GOT3 (cell line): ENCODE data around the gene SKI.

Experiments used
- DNase-seq: peaks from one replicate; lab custom pipeline; 2025; ENCODE audit warnings: mixed read lengths; lab: John Stamatoyannopoulos, UW

SKI gene

GRCh38 chr1:2209400-2210083 is 18.6 kb upstream of the SKI start:
- DNase-seq = no peak

DNA sequence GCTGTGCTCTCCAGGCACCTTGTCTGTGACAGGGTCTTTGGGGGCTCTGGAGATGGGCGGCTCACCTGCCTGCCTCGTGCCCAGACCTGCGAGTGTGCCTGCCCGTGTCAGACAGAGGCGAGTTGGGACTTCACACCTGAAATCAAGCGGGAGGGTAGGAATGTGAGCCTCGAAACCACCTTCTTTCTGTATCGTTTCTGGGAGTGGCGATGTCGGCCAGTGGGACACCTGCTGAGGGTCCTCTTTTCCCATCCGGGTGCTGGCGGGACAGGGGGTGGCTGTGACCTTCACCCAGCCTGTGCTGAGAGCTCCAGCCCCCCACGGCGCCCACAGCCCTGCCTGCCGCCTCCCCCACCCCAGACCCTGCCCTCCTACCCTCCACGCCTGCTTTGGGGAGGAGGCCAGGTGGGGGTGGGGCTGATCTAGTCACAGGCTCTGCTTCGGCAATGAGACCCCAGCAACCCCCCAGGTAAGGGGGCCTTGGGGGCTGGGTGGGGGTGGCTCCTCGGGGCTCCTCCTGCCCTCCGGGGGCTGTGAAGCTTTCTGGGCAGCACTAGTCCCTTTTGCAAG is 17.9 kb upstream of the SKI start:
- DNase-seq = no peak

- DNase-seq = no peak
These were observed 17.3 kb upstream of the SKI start for GRCh38 chr1:2210786-2211185.

GRCh38 chr1:2212274-2212531 is 15.9 kb upstream of the SKI start:
- no peak for DNase-seq

DNA sequence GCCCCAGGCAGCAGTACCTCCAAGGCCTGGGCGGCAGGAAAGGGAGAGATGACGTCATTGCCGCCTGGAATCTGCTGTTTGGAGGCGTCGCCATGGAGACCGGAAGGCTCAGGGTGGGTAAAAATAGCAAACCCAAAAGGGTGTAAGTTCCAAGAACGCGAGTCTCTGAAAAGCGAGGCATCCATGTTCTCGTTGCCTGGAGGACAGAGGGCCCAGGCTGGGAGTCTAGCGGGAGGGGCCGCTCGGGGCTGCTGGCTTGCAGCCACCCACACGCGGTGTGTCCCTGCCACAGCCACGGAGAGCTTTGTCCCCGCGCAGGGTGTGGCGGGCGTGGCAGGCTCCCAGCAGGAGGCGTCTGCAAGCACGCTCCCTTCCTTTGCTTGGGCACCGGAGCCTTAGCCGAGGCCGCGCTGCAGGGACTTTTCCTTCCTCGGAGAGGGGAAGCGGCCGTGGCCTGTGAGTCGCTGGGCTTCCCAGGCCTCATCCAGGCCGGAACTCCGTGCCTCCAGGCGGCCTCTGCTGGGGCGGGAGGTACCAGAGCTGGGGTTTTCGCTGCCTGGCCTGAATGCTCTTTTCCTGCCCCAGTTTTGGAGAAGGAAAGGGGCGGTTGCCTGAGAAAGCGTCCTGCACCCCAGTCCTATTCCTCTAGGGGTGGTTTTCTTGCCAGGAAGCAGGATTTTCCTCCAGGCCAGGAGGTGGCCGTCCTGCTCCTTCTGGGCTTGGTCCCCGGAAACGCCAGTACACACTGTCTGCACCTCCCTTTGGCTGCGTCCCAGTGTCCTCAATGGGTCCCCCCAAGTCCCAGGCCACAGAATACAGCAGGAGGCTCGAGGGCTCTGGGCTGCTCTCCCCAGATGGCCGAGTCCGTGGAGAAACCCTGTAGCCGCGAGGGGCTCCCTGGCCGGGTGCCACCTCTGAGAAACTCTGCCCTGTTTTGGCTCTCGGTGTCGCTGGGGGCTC is 15.3 kb upstream of the SKI start:
- peak; percentile 58 for DNase-seq

DNA sequence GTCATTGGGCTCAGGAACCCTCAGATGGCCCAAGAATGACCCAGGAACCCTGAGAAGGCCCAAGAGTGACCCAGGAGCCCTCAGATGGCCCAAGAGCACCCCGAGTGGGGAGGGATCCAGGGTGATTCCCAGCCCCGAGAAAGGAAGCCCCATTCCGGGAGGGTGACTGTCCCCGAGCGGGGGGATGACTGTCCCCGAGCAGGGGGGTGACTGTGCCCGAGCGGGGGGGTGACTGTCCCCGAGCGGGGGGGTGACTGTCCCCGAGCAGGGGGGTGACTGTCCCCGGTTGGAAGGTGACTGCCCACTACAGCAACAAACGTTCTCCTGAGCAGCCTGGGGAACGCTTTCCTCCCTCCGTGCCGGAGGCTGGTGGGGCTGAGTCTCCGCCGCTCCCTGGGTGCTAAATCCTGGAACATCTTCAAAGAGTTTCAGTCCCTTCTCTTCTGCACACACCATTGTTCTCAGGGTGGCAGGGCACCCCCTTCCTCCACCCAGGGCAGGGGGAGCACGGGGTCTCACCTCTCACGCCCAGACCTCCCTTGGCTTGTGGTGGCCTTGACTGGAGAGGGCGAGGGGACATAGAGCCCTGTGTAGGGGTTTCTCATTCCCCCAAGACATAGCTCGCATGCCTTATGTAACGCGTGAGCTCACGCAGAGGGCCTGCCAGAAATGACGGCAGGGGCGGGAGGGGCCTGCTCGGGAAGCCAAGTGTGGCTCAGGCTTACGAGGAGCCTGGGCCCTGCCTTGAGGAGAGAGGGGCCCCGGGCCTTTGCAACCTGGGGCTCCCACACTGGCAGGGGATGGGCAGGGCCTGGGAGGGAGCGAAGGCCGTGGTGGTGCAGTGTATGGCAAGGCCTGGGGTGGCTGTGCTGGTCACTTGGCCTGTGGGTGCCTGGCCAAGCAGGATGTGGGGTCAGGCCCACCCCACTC is 14.3 kb upstream of the SKI start:
- DNase-seq = no peak

DNA sequence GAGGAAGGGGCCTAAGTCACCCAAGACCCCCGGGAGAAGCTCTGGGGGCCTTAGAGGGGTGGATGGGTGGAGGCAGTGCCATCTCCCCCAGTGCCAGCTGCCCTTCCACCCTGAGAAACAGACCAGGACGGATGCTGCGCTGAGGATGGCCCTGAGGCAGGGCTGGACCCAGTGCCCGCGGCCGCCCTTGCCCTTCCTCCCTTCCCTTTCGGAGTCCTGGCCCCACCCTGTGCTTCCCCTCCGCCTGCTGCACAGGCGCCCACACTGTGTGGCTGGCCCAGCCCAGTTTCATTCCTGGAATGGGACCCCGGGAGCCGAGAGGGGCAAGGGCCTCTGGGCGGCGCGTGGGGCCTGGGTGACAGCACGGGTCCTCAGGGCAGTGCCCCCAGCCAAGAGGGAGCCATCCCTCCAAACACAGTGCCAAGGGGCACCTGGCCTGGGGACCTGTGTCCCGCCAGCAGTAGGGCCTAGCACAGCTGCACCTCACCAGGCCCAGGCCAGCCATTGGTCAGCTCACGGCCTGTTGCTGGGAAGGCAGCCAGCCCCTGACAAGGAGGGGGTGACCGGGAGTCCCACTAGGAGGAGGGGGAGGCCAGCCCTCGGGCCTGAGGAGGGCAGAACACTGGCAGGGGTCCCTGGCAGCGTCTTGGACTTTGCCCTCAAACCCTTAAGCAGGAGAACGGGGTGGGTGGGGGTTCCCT is 13.4 kb upstream of the SKI start:
- no peak for DNase-seq

DNA sequence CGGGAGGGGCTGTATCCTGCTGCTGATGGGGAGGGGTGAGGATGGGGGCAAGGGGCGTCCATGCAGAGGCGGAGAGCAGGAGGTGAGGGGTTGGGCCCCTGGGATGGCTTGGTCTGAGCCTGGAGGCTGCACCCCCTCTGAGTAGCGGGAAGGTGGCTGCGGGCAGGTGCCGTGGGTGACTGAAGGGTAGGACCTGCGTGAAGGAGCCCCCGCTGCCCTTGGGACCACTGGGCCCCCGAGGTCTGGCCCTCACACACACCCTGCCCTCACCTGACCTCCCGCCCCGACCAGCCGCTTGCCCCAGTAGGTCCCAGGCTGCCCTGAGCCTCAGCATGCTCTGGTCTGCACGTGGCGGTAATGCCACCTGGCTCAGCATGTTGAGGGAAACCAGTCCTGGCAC is 12.8 kb upstream of the SKI start:
- no peak for DNase-seq

DNA sequence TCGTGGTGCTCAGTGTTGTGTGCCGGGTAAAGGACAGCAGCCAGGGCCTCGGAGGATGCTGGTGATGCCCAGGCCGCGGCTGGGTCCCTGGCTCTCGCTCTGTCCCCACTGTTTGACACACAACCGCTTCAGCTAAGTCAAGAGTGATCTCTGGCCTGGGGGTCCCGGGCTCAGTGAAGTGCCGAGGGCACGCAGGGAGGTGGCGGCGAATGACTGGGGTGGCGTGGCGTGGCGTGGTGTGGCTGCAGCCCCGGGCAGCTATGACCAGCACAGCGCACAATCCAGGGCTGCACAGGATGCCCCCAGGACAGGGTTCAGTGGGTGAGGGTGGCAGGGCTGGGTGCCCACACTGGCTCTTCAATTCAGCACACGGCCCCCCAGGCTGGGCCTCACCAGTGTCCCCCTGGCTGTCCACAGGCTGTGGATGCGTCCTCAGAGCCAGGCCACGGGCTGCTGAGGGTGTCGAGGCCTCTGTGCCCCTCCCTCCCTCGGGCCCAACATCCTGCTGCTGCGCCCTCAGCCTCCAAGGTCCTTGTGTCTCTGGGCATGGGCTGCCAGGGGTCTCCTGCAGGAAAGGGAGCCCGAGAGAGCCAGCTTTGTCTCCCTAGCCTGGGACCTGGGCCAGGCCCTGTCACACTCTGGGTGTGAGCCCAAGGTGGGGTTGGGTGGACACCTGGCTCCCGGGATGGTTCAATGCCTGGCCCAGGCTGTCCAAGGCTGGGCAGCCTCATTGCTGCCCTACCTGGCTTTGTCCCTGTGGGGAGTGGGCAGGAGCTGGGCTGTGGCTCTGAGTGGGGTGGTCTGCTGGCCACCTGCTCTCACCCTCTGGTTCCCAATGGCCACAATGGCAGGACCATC is 12.0 kb upstream of the SKI start:
- no peak for DNase-seq

DNA sequence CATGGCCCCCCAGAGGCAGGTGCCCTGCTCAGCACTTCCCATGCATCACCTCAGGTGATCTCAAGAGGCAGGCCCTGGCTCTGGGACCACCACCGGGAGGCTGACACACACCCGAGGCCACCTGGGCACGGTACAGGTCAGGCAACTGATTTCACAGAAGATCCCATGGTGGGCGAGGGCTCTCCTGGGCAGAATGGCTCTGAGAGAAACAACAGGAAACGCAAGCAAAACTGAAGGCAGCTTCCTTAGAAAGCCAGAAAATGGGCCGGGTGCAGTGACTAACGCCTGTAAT is 11.4 kb upstream of the SKI start:
- DNase-seq = no peak

GRCh38 chr1:2221271-2221670 is 6.8 kb upstream of the SKI start:
- DNase-seq = no peak

DNA sequence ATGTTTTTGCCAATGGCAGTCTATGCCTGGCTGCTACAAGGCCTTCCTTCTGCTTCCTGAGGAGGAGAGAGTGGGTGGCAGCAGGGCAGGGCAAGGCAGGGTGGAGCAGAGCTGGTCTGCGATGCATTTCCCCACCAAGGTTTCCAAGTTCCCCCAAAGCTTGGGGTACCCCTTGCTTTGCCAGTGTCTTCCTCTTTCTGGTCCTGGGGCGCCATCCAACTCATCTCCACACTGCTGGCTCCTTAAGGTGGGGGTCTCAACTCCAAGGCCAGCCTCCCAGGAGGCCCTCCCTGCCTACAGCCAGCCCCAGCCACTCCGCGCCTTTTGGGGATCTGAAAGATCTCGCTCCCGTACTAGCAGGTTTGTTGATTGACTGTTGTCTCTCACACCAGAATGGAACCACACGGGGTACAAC is 3.9 kb upstream of the SKI start:
- no peak for DNase-seq

DNA sequence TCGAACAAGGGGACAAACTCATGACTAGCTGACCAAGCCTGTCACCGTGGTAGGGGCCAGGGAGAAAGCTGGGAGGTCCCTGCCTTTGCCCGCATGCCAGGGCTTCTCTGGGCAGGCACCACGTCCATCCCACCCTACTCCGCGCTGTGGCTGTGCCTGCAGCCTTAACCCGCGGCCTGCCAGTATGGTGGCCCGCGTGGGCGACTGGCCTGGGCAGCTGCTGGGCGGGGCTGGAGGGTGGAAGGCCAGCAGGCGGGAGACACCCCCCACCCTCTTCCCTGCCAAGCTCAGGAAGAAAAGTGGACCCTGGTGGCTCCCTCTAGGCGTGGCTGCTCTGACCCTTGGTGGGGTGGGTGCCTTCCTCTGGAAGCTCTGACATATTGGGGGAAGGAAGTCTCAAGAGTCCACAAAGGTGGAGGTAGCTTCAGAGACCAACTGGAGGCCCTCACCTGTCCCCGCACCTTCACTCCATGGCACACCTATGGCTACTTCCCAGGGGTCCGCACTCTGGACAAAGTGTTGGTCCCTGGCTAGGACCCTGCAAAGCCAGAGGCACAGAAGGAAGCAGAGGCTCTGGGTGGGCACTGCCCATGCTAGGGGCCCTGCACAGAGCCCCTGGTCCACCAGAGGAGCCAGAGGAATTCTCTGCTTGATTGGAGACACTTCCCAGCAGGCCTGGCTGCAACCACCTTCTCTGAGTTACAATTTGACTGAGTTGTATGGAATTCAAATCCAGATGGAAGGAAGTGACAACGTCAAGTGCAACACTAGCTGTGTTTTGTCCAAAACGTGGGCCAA is 3.3 kb upstream of the SKI start:
- no peak for DNase-seq

GRCh38 chr1:2226525-2227345 is 1.4 kb upstream of the SKI start:
- no peak for DNase-seq

DNA sequence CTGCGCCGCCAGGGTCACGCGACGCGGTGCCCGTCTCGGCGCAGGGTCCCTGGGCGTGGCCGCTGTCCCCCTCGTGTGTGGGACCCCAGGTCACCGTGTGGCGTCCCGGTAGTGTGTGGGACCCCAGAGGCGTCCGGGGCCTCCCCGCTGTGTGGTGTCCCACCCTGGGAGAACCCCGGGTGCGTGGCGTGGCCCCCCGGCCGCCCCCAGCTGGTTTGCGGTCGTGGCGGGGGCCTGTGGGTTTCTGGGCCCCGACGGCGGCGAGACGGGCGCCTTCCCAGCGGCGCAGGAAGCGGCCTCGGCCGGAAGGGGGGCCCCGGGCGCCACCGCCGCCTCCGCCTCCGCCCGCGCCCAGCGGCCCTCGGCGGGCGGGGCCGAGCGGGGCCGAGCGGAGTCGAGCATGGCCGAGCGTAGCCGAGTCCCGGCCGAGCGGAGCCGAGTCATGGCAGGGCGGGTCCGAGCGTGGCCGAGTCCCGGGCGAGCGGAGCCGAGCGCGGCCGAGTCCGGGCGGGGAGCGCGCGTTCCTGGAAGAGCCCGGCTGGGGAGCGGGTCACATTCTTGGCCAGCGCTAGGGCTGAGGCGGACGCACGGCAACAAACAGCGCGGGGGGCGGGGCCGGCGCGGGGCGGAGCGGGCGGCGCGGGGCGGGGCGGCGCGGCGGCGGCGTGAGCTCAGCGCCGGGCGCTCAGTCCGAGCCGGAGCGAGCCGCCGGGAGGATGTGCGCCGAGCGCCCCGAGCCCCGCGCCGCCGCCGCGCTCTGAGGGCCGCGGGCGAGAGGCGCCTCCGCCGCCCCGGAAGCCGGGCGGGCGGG is 568 bp upstream of the SKI start:
- DNase-seq = peak; percentile 93

- DNase-seq = no peak
These were observed 546 bp downstream of the SKI start for GRCh38 chr1:2228694-2229036.

DNA sequence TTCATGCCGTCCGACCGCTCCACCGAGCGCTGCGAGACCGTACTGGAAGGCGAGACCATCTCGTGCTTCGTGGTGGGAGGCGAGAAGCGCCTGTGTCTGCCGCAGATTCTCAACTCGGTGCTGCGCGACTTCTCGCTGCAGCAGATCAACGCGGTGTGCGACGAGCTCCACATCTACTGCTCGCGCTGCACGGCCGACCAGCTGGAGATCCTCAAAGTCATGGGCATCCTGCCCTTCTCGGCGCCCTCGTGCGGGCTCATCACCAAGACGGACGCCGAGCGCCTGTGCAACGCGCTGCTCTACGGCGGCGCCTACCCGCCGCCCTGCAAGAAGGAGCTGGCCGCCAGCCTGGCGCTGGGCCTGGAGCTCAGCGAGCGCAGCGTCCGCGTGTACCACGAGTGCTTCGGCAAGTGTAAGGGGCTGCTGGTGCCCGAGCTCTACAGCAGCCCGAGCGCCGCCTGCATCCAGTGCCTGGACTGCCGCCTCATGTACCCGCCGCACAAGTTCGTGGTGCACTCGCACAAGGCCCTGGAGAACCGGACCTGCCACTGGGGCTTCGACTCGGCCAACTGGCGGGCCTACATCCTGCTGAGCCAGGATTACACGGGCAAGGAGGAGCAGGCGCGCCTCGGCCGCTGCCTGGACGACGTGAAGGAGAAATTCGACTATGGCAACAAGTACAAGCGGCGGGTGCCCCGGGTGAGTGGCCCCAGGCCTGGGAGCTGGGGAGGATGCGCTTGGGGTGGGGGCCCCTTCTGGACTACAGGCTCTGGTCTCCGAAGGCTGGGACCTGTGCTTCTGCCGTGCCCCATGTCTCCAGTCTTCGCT is 1.1 kb downstream of the SKI start:
- no peak for DNase-seq
